Stomach (tissue), 9 donors: Measurements from ENCODE around the gene CSNK1G1. TPM values are rescaled to one million over a fixed set of nuclear protein-coding genes. Genes with fewer than 3 reads are reported as not detected.
"Not testable (repeated sequence)": the region's sequence is repeated elsewhere in the genome, so short reads cannot be mapped to it uniquely, and the experiment has no call there.

Source experiments
- DNase-seq, 2 donors: peaks; one replicate each; pipeline versions ENCODE4 v3.0.0 to v3.0.0-alpha.2; 2013 to 2019
- H3K27ac ChIP-seq, 5 donors: fragments of 200-600 bp in 4 of 5; sonication (generic) in 4 of 5; one replicate each; pipeline ENCODE4 v1.5.1; 2013 to 2019; ENCODE audit warnings: mild to moderate bottlenecking in 1 of 5, moderate library complexity in 1 of 5
- H3K27me3 ChIP-seq, 3 donors: fragments of 200-600 bp; sonication (generic); one replicate each; pipeline ENCODE4 v1.5.1; 2017 to 2019; ENCODE audit warnings: mixed run types in 1 of 3
- H3K36me3 ChIP-seq, 4 donors: fragments of 200-600 bp; sonication (generic); 1 replicate in 3 of 4; 2 replicates in 1 of 4; pipeline ENCODE4 v1.5.1; 2016 to 2019
- H3K4me1 ChIP-seq, 4 donors: fragments of 200-600 bp; sonication (generic); one replicate each; pipeline ENCODE4 v1.5.1; 2016 to 2019
- H3K4me3 ChIP-seq, 4 donors: fragments of 200-600 bp; sonication (generic) in 3 of 4; one replicate each; pipeline ENCODE4 v1.5.1; 2016 to 2019; ENCODE audit warnings: mild to moderate bottlenecking in 1 of 4
- H3K9me3 ChIP-seq, 4 donors: fragments of 200-600 bp; sonication (generic); one replicate each; pipeline ENCODE4 v1.5.1; 2016 to 2019
- CTCF ChIP-seq, 7 experiments: fragments of 450-650 bp in 4 of 7; fragments of 200-600 bp in 3 of 7; sonication (generic) in 3 of 7; IDR thresholded peaks; one replicate each; pipeline ENCODE4 v1.5.1; 2016 to 2019; ENCODE audit warnings: antibody characterized with exemption in 7 of 7, control low read depth in 2 of 7, mild to moderate bottlenecking in 1 of 7
- EP300 ChIP-seq: sonication (generic); formaldehyde crosslinking; IDR thresholded peaks from one replicate; pipeline ENCODE4 v1.6.1; 2017; ENCODE audit warnings: antibody characterized with exemption
- POLR2A ChIP-seq, 4 donors: fragments of 450-650 bp; IDR thresholded peaks; one replicate each; pipeline ENCODE4 v1.6.1; 2016; ENCODE audit warnings: antibody characterized with exemption in 4 of 4, control low read depth in 2 of 4, mild to moderate bottlenecking in 1 of 4, moderate library complexity in 1 of 4
- POLR2AphosphoS5 ChIP-seq, 3 donors: sonication (generic); formaldehyde crosslinking; IDR thresholded peaks; one replicate each; pipeline ENCODE4 v1.6.1; 2016; ENCODE audit warnings: antibody characterized with exemption in 3 of 3
- WGBS, 5 donors: extraction: QIAGEN DNeasy Blood & Tissue Kit in 3 of 5; methylation state at CpG; one replicate each; pipeline versions ENCODE4 v1.1.5 to v1.1.7; 2013 to 2018; 5-methylcytosine and 5-hydroxymethylcytosine counted together
- intact Hi-C: fragments of 100-400 bp; cut with DNase I; formaldehyde crosslinking; loops from one replicate; pipeline ENCODE4 v1.15.1; 2023; ENCODE audit warnings: low total_unique reads
- polyA plus RNA-seq, 3 donors: library from polyadenylated mRNA; stranded (reverse); fragments of 200-250 nt; gene quantifications; one replicate each; pipeline ENCODE4 v1.2.3, GENCODE V29; 2013
- total RNA-seq, 5 donors: library from RNA; depleted of rRNA; stranded (reverse); fragments of >200 nt; gene quantifications; one replicate each; pipeline versions ENCODE4 v1.1.0 to v1.2.3, GENCODE V29; 2014 to 2016
- donor health status: healthy with polysubstance abuse.
- donor health status: Bipolar disorder and iron deficiency.
- donor health status: healthy.

The CSNK1G1 gene
- total and polyA plus RNA-seq, 8 donors = 2.4 to 63.1 (median 5.4) TPM

- no peak overlapping the region for H3K4me3 ChIP-seq
- H3K4me1 ChIP-seq = peaks cover 0 to 22% (median 12%) of the 10 kb centered on the region in 4 donors
- DNase-seq = no peak
- H3K9me3 ChIP-seq = peaks cover 0 to 6% (median 2%) of the 10 kb centered on the region in 4 donors
- no peak overlapping the region for H3K27ac ChIP-seq
- WGBS, 5 donors = 71 to 81% (median 76%) methylated on average over 3 of the region's 3 CpGs
- no peaks in the 10 kb centered on the region for H3K27me3 ChIP-seq
- no peaks in the 10 kb centered on the region for H3K36me3 ChIP-seq
- no peak for TF ChIP-seq EP300
- no peak for TF ChIP-seq POLR2AphosphoS5 (IDR thresholded peaks at IDR 0.05)
- intact Hi-C loops = no loop called here
Observed at GRCh38 chr15:64222573-64223366, 133.2 kb downstream of the CSNK1G1 start.

- H3K27me3 ChIP-seq, H3K4me3 ChIP-seq, DNase-seq, H3K27ac ChIP-seq, H3K9me3 ChIP-seq, intact Hi-C loops, H3K36me3 ChIP-seq: not testable (repeated sequence)
- 100% methylated on average over 1 of the region's 1 CpG for WGBS, 5 donors
- H3K4me1 ChIP-seq = peaks cover 0 to 27% (median 15%) of the 10 kb centered on the region in 4 donors
Observed at GRCh38 chr15:64221911-64222310, 134.1 kb downstream of the CSNK1G1 start.

GRCh38 chr15:64217429-64217750, 138.6 kb downstream of the CSNK1G1 start:
- 88 to 91% (median 91%) methylated on average over 5 of the region's 5 CpGs for WGBS, 5 donors
- intact Hi-C loops = loop anchor here (10.0 kb wide), 1 partner anchor 137 kb away; the partner anchor contains the start of gene CSNK1G1
- DNase-seq = not testable (repeated sequence)

GRCh38 chr15:64216730-64217428, 139.1 kb downstream of the CSNK1G1 start:
- Histone ChIP-seq H3K4me3 (no peak overlapping the region), H3K27me3 (no peaks in the 10 kb centered on the region), H3K9me3 (no peaks in the 10 kb centered on the region), H3K36me3 (peaks cover 3 to 34% (median 25%) of the 10 kb centered on the region in 4 donors), H3K27ac (no peak overlapping the region), H3K4me1 (peaks cover 0 to 10% (median 4%) of the 10 kb centered on the region in 4 donors)
- peak in 1 of 2 donors; percentile 26 for DNase-seq
- no peak for TF ChIP-seq EP300
- TF ChIP-seq POLR2AphosphoS5 (IDR thresholded peaks at IDR 0.05) = no peak
- TF ChIP-seq POLR2A (IDR thresholded peaks at IDR 0.05) = no peak
- intact Hi-C loops = loop anchor here (10.0 kb wide), 1 partner anchor 138 kb away; the partner anchor contains the start of gene CSNK1G1
- WGBS, 5 donors = 49 to 65% (median 59%) methylated on average over 2 of the region's 2 CpGs

More at GRCh38 chr15:64217429-64217750, 138.6 kb downstream of the CSNK1G1 start:
- not testable (repeated sequence) for H3K4me3 ChIP-seq, H3K9me3 ChIP-seq, H3K4me1 ChIP-seq, H3K27me3 ChIP-seq, H3K27ac ChIP-seq
- H3K36me3 ChIP-seq = peaks cover 3 to 29% (median 21%) of the 10 kb centered on the region in 4 donors

GRCh38 chr15:64216196-64216595, 139.8 kb downstream of the CSNK1G1 start:
- intact Hi-C loops = loop anchor here (10.0 kb wide), 1 partner anchor 139 kb away; the partner anchor contains the start of gene CSNK1G1
- 70 to 82% (median 78%) methylated on average over 3 of the region's 3 CpGs for WGBS, 5 donors
- H3K27ac ChIP-seq = no peak overlapping the region

More at GRCh38 chr15:64216196-64216595, 139.8 kb downstream of the CSNK1G1 start:
- no peaks in the 10 kb centered on the region for H3K27me3 ChIP-seq
- TF ChIP-seq POLR2AphosphoS5 (IDR thresholded peaks at IDR 0.05) (no peak), CTCF (IDR thresholded peaks at IDR 0.05) (no peak), POLR2A (IDR thresholded peaks at IDR 0.05) (no peak), EP300 (no peak)
- no peaks in the 10 kb centered on the region for H3K9me3 ChIP-seq
- H3K4me3 ChIP-seq = no peak overlapping the region
- peaks cover 0 to 10% (median 4%) of the 10 kb centered on the region in 4 donors for H3K4me1 ChIP-seq
- DNase-seq = no peak
- peaks cover 3 to 34% (median 30%) of the 10 kb centered on the region in 4 donors for H3K36me3 ChIP-seq
